ENCODE results near the gene CHKB. TPM values are rescaled to one million over a fixed set of nuclear protein-coding genes. Genes with fewer than 3 reads are reported as not detected.

CHKB gene
- total RNA-seq, 1 experiment from 2014 or later = 55.1 TPM

DNA sequence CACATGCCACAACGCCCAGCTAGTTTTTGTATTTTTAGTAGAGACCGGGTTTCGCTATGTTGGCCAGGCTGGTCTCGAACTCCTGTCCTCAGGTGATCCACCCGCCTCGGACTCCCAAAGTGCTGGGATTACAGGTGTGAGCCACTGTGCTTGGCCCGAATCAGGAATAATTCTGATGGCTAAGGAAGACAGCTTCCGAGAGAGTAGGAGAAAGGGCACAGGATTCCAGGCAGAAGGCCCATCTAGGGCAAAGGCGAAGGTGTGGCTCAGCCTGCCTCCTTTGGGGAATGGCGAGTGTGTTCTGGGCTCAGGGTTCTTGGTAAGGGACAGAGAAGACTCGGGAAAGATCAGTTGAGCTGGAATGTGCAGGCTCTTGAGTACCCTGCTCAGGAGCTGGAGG, 18.4 kb downstream of the CHKB start (continued):
- TF ChIP-seq, protein P1, sequence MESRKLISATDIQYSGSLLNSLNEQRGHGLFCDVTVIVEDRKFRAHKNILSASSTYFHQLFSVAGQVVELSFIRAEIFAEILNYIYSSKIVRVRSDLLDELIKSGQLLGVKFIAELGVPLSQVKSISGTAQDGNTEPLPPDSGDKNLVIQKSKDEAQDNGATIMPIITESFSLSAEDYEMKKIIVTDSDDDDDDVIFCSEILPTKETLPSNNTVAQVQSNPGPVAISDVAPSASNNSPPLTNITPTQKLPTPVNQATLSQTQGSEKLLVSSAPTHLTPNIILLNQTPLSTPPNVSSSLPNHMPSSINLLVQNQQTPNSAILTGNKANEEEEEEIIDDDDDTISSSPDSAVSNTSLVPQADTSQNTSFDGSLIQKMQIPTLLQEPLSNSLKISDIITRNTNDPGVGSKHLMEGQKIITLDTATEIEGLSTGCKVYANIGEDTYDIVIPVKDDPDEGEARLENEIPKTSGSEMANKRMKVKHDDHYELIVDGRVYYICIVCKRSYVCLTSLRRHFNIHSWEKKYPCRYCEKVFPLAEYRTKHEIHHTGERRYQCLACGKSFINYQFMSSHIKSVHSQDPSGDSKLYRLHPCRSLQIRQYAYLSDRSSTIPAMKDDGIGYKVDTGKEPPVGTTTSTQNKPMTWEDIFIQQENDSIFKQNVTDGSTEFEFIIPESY (IDR thresholded peaks at IDR 0.05; ENCODE audit: extremely low read depth, insufficient replicate concordance, low read length) = no peak
- TF ChIP-seq JUND (IDR thresholded peaks at IDR 0.05) = no peak
- no peak for TF ChIP-seq SRF (IDR thresholded peaks at IDR 0.05; ENCODE audit: low read depth)
- TF ChIP-seq TCF7L2 (IDR thresholded peaks at IDR 0.05; ENCODE audit: borderline replicate concordance, extremely low read depth, insufficient read depth, insufficient read length) = no peak
- no peak for TF ChIP-seq EGR1 (IDR thresholded peaks at IDR 0.05; ENCODE audit: low read depth)
- TF ChIP-seq EZH2phosphoT487 (IDR thresholded peaks at IDR 0.05; ENCODE audit: borderline replicate concordance) = no peak
- TF ChIP-seq RAD21 (IDR thresholded peaks at IDR 0.05; ENCODE audit: low read depth) = no peak
- TF ChIP-seq, protein P2, sequence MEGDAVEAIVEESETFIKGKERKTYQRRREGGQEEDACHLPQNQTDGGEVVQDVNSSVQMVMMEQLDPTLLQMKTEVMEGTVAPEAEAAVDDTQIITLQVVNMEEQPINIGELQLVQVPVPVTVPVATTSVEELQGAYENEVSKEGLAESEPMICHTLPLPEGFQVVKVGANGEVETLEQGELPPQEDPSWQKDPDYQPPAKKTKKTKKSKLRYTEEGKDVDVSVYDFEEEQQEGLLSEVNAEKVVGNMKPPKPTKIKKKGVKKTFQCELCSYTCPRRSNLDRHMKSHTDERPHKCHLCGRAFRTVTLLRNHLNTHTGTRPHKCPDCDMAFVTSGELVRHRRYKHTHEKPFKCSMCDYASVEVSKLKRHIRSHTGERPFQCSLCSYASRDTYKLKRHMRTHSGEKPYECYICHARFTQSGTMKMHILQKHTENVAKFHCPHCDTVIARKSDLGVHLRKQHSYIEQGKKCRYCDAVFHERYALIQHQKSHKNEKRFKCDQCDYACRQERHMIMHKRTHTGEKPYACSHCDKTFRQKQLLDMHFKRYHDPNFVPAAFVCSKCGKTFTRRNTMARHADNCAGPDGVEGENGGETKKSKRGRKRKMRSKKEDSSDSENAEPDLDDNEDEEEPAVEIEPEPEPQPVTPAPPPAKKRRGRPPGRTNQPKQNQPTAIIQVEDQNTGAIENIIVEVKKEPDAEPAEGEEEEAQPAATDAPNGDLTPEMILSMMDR (IDR thresholded peaks at IDR 0.05 in 2 of 3, conservative IDR thresholded peaks at IDR 0.05 in 1 of 3; ENCODE audit: borderline replicate concordance in 1 of 3, insufficient read depth in 1 of 3, low read depth in 2 of 3, low read length in 2 of 3) = no peak
- TF ChIP-seq FOSL1 (IDR thresholded peaks at IDR 0.05; ENCODE audit: low read depth) = no peak
- no peak for TF ChIP-seq ZNF274 (IDR thresholded peaks at IDR 0.05; ENCODE audit: low read depth, low read length)
